GM04504 (cell line): ENCODE measurements around the gene NEDD8.

ENCODE experiments used
- DNase-seq: peaks from one replicate; pipeline ENCODE4 v3.0.0-alpha.2; 2012; ENCODE audit warnings: low read depth

Gene NEDD8

DNA sequence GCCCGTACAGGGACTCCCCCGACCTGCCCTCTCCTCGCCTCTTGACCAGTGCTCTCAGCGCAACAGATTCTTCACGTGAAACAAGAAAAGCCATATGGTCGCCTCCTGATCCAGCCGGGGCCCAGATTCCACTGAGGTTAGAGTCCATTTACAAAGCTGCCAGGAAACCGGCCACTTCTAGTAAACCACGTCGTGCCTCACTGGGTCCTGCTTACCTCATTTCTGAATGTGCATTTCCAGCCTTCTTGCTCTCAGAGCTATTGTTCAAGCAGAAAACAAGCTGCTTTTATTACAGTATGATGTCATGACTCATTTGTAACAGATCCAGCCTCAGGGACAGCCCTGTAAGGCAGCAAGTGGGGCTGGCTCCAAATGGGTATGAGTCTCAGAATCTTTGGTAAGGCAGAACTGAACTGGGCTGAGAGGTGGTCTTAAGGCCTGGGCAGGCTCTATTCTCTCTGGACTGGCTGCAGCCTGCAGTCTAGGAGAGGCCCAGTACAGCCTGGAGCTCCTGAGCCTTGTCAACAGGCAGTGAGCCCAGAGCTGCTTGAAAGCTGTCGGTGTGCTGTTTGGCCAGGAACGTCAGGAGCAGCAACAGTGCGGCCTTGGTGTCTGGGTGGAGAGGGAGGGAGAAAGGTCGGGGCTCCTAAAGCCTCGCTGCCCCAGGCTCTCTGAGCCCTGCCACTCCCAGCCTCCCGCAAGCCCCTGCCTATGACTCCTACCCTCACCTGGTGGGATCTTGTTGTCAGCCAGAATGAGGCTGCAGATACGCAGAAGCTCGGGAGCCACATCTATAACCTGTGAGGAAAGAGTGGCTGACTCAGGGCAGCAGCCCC is 52.0 kb downstream of the NEDD8 start:
- peak; percentile 77 for DNase-seq

DNA sequence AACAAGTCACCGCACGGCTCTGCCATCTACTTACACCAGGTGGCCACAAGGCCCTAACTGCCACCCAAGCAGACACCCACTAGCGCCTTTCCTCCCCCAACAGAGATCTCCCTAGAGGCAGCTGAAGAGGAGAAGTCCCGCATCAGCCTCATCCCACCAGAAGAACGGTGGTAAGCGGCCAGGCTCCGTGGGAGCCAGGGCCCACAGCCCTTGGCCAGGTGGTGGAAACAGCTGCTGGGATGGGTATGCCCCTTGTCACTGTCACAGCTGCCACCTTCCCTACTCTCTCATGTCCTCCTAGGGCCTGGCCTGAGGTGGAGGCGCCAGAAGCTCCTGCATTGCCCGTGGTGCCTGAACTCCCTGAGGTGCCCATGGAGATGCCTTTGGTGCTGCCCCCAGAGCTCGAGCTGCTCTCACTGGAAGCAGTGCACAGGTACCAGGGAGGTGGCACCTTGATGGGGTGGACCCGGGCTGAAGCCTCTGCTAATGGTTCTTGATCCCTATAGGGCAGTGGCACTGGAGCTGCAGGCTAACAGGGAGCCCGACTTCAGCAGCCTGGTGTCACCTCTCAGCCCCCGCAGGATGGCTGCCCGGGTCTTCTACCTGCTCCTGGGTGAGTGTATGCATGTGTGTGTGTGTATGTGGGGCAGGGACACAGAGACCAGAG is 52.7 kb downstream of the NEDD8 start:
- no peak for DNase-seq

DNA sequence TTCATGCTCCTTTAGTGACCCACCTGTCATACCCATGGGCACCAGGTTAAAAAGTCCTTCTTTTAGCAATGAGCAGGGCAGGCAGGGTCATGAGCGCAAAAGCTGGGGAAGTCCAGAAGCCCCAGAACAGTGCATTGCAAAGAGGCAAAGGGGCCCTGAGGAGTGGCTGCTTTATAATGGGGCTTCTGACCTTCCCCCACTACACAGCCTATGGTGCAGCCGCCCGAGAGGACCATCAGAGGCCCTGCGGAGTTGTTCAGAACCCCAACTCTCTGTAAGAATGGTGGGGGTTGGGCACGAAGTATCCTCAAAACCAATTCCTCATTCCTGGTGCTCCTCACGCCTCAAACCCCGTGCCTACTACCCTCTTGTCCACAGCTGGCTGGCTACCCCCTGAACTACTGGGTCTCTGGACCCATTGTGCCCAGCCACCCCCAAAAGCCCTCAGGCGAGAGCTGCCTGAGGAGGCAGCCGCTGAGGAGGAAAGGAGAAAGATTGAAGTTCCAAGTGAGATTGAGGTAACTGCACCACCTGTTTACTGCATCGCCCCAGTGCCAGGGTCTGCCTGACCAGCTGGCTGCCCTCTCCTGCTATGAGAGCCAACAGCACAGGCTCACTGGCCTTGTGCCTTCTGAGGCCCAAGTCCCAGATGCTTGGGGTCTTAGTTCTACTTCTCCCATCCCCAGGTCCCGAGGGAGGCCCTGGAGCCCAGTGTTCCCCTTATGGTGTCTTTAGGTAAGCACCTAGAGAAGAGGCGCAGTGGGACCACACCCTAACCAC is 53.6 kb downstream of the NEDD8 start:
- no peak for DNase-seq

DNA sequence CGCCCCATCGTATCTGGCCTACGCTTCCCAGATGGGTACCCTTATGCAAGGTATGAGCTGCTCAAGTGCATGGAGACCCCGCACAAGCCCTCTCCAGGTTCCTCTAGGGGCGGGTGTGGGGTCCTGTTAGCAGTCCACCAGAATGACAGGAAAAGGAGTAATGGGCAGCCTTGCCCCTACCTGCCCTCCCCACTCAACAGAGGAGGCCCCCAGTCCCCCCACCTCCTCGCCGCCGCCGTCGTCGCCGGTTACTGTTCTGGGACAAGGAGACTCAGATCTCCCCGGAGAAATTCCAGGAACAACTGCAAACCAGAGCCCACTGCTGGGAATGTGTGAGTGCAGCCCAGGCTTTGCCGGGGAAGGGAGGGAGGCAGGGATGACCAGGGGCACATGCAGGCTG is 54.3 kb downstream of the NEDD8 start:
- no peak for DNase-seq

DNA sequence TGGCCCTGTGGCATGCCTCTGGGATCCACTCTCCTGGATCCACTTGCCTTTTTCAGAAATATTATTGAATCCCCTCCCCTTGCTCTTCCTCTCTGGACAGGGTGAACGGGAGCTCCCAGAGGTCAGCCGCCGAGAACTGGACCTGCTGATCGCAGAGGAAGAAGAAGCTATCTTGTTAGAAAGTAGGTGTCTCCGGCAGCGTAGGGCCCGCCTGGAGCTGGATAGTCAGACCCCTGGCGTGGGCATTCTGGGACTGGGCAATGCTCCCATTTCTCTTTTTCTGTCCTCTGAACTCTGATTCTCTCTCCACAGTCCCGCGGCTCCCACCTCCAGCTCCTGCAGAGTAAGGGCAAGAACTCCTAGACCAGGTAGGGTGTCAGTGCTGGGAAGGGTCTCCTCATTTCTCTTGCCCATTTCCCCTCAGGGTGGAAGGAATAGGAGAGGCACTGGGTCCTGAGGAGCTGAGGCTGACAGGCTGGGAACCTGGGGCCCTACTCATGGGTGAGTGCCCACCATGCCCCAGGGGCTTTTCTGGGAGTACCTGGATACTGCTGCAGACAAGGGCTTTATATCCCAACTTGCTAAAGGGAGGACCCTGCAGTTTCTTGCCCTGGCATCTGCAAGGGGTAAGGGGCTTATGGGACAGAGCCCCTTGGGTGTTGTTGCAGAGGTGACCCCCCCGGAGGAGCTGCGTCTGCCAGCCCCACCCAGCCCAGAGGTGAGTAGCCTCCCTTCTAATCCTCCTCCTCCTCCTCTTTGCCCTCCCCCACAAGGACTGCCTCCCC is 54.9 kb downstream of the NEDD8 start:
- DNase-seq: no peak

DNA sequence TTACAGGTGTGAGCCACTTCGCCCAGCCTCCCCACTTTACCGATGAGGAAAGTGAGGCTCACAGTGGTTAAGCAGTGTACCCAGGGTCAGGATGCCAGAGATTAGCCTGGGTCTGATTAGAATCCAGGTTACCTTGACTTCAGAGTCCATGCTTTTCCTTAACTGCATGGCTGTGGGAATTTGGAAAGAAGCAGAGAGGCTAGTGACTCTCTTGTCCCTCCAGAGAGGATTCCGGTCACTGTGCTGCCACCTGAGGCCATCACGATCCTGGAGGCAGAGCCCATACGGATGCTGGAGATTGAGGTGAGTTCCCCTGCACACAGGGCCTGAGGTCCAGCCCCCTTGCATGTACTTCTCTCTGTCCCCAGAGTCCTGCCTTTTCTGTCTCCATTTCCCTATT is 55.6 kb downstream of the NEDD8 start:
- no peak for DNase-seq

DNA sequence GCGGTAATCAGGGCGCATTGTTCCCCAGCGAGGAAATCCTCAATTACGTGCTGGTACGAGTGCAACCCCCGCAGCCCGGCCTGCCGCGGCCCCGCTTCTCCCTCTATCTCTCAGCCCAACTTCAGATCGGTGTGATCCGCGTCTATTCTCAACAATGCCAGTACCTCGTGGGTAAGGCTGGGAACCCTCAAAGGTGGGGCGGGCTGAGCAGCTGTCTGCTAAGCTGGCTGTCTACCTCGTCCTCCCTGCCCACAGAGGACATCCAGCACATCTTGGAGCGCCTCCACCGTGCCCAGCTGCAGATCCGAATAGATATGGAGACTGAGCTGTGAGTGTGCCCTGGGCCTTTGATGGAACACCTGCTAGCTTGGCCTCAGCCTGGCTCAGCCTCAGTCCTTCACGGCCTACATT is 59.3 kb downstream of the NEDD8 start:
- DNase-seq: no peak

DNA sequence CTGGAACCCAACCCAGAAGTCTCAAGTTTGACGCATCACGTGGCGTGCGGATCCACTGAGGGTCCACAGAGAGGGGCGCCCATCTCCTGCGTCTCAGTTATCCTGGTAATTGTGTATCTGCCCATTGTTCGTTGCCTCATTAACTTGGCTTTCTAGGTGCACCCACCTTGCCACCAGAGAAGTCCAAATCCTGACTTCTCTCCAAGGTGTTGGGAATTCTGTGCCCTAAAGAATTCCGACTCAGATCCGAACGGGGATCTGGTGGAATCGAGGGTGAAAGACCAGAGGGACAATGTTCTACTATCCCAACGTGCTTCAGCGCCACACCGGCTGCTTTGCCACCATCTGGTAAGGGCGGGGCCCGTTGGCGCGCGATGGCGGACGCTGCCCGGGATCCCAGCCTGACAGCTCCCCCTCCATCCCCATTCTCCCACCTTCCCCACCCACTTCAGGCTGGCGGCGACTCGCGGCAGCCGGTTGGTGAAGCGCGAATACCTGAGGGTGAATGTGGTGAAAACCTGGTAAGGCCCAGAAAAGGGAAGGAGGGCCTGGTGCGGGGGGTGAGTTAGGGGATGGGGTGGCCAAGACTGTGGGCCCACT is 59.8 kb downstream of the NEDD8 start:
- DNase-seq: no peak

DNA sequence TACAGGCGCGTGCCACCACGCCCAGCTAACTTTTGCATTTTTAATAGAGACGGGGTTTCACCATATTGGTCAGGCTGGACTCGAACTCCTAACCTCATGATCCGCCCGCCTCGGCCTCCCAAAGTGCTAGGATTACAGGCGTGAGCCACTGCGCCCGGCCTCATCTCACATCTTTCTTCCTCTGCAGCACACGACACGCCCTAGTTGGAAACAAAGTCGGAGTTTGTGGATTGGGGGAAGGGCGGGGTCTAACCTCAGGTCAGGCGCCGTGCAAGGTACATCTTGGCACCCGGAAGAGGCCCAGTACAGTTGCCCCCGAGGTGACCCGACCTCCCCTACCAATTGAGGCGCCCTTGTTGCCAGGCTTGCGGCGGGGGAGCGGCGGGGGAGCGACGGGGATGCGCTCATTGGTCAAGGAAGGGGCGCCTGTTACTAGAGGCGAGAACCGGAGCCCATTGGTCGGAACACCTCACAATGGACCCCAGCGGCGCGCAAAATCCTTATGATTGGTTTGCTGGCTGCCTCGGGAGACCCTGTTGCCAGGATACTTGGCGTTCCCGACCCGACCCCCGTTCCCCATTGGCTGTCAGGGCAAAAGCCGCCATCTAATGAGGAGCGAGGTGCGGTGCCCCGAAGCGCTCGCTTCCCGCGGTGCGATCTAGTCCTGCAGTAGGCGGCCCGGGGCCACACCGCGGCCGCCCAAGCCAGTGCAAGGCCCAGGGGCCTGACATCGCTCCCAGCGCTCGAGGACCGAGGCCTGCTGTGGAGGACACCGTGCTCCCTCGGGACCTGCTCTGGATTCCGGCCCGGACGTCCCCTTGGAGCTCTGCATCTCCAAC is 60.5 kb downstream of the NEDD8 start, which contains the start of gene REC8:
REC8 (plus strand) TSS at position 659 of the 839 bp plus-strand sequence. CDS start 473 bp downstream, outside the sequence.
- DNase-seq: no peak

DNA sequence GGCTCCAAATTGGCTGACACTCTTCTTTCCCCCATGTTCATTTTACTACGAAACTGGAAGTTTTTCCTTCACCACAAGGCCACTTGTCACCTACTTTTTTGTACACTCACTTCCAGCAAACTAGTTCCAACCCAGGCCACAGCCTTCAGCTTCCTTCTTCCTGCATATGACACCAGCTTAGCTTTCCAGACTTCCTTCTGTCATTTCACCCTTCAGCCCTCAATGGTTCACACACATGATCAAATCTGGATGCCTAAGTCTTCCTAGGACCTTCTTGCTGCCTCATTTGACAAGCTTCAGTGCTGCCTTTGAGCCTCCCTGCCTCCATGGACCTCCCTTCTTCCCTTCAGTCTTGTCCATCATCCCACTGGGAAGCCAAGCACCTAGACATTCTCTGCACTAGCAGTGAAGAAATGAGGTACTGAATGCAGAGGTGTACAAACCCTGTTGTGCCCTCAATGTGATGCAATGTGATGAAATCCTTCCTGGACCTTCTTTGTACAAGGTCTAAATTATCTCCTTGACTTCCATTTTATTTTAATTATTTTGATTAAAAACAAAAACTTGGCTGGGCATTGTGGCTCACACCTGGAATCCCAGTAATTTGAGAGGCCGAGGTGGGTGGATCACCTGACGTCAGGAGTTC is 64.6 kb downstream of the NEDD8 start:
- DNase-seq: no peak
